WTC11 (cell line): Measurements from ENCODE around the gene LAMC3. TPM values are rescaled to one million over a fixed set of nuclear protein-coding genes. Genes with fewer than 3 reads are reported as not detected.

Experiments
- ATAC-seq: fragments of 200-7000 bp; cut with Tn5 transposase; 2 replicates; pipeline ENCODE4 v1.10.0; 2021; ENCODE audit warnings: mild to moderate bottlenecking, moderate library complexity
- CTCF ChIA-PET: fragments of 300-600 bp; sonication (Branson Sonifier 250); formaldehyde crosslinking; loops from one replicate; lab custom pipeline; 2021; ENCODE audit warnings: antibody characterized with exemption; lab: Charles Lee
- POLR2A ChIA-PET: fragments of 350-600 bp; sonication (Branson Sonifier 250); formaldehyde crosslinking; loops from one replicate; lab custom pipeline; 2021; ENCODE audit warnings: antibody characterized with exemption; lab: Charles Lee
- DNase-seq: peaks from one replicate; pipeline ENCODE4 v3.0.0; 2021; ENCODE audit warnings: low spot score
- H3K27ac Mint-ChIP-seq: 2 replicates; pipeline ENCODE4 v1.8.0; 2021; ENCODE audit warnings: mixed read lengths
- H3K27me3 Mint-ChIP-seq: 2 replicates; pipeline ENCODE4 v1.8.0; 2021; ENCODE audit warnings: low read depth, mild to moderate bottlenecking, moderate library complexity, mixed read lengths
- H3K36me3 Mint-ChIP-seq: 2 replicates; pipeline ENCODE4 v1.8.0; 2021; ENCODE audit warnings: mixed read lengths
- H3K4me1 Mint-ChIP-seq: 2 replicates; pipeline ENCODE4 v1.8.0; 2022; ENCODE audit warnings: mixed read lengths
- H3K4me3 Mint-ChIP-seq: 2 replicates; pipeline ENCODE4 v1.8.0; 2021; ENCODE audit warnings: mild to moderate bottlenecking, moderate library complexity, mixed read lengths
- H3K9me3 Mint-ChIP-seq: 2 replicates; pipeline ENCODE4 v1.8.0; 2021; ENCODE audit warnings: mixed read lengths
- CTCF ChIP-seq: fragments of 200-600 bp; IDR thresholded peaks from 2 replicates; pipeline ENCODE4 v1.8.0; 2022; ENCODE audit warnings: antibody characterized with exemption
- E2F1 ChIP-seq: sonication (generic); formaldehyde crosslinking; IDR thresholded peaks from 2 replicates; pipeline ENCODE4 v1.8.0; 2022; ENCODE audit warnings: mild to moderate bottlenecking, missing genetic modification reagents
- GRHL2 ChIP-seq: fragments of 250-450 bp; sonication (Bioruptor Pico); IDR thresholded peaks from 2 replicates; pipeline ENCODE4 v1.8.0; 2022; ENCODE audit warnings: mild to moderate bottlenecking, moderate library complexity; ENCODE audit not compliant: insufficient replicate concordance, severe bottlenecking
- KAT7 ChIP-seq: sonication (generic); formaldehyde crosslinking; IDR thresholded peaks from 2 replicates; pipeline ENCODE4 v1.8.1; 2023; ENCODE audit warnings: missing genetic modification reagents, mild to moderate bottlenecking, borderline replicate concordance
- NFATC4 ChIP-seq: fragments of 250-450 bp; sonication (Bioruptor Pico); IDR thresholded peaks from 2 replicates; pipeline ENCODE4 v1.9.0; 2021; ENCODE audit warnings: mild to moderate bottlenecking
- NR1H2 ChIP-seq: sonication (generic); formaldehyde crosslinking; IDR thresholded peaks from 2 replicates; pipeline ENCODE4 v1.9.0; 2021; ENCODE audit warnings: mild to moderate bottlenecking, moderate library complexity, missing genetic modification reagents
- PREB ChIP-seq: sonication (generic); formaldehyde crosslinking; IDR thresholded peaks from 2 replicates; pipeline ENCODE4 v1.8.1; 2022; ENCODE audit warnings: mild to moderate bottlenecking, missing genetic modification reagents, moderate library complexity, borderline replicate concordance
- PRRX2 ChIP-seq: fragments of 250-450 bp; sonication (Bioruptor Pico); IDR thresholded peaks from 2 replicates; pipeline ENCODE4 v1.8.0; 2021; ENCODE audit warnings: mild to moderate bottlenecking
- SOX15 ChIP-seq: fragments of 250-450 bp; sonication (Bioruptor Pico); IDR thresholded peaks from 2 replicates; pipeline ENCODE4 v1.9.0; 2021; ENCODE audit warnings: mild to moderate bottlenecking
- TEAD4 ChIP-seq: sonication (generic); formaldehyde crosslinking; IDR thresholded peaks from 2 replicates; pipeline ENCODE4 v1.8.0; 2022; ENCODE audit warnings: mild to moderate bottlenecking, missing genetic modification reagents
- USF2 ChIP-seq: sonication (generic); formaldehyde crosslinking; IDR thresholded peaks from 2 replicates; pipeline ENCODE4 v1.8.1; 2023; ENCODE audit warnings: mild to moderate bottlenecking, missing genetic modification reagents, moderate library complexity
- ZNF138 ChIP-seq: sonication (generic); formaldehyde crosslinking; conservative IDR thresholded peaks from 2 replicates; pipeline ENCODE4 v1.8.1; 2022; ENCODE audit warnings: mild to moderate bottlenecking, moderate library complexity, missing genetic modification reagents
- ZNF219 ChIP-seq: sonication (generic); formaldehyde crosslinking; IDR thresholded peaks from 2 replicates; pipeline ENCODE4 v1.8.0; 2023; ENCODE audit warnings: missing genetic modification reagents, mild to moderate bottlenecking, borderline replicate concordance
- ZNF232 ChIP-seq: sonication (generic); formaldehyde crosslinking; IDR thresholded peaks from 2 replicates; pipeline ENCODE4 v1.8.0; 2022; ENCODE audit warnings: mild to moderate bottlenecking, missing genetic modification reagents
- ZNF263 ChIP-seq: sonication (generic); formaldehyde crosslinking; IDR thresholded peaks from 2 replicates; pipeline ENCODE4 v1.8.1; 2022; ENCODE audit warnings: low read depth, mild to moderate bottlenecking, moderate library complexity, missing genetic modification reagents
- ZNF416 ChIP-seq: fragments of 250-450 bp; sonication (Bioruptor Pico); IDR thresholded peaks from 2 replicates; pipeline ENCODE4 v1.9.0; 2021; ENCODE audit warnings: mild to moderate bottlenecking, inconsistent platforms
- ZNF423 ChIP-seq: fragments of 250-450 bp; sonication (Bioruptor Pico); IDR thresholded peaks from 2 replicates; pipeline ENCODE4 v2.1.2; 2022; ENCODE audit warnings: mild to moderate bottlenecking, moderate library complexity
- total RNA-seq: library from RNA; stranded (reverse); gene quantifications from 3 replicates; pipeline ENCODE4 v1.2.3, GENCODE V29; 2021
- TF ChIP-seq, protein P1 (sequence below): sonication (generic); formaldehyde crosslinking; IDR thresholded peaks from 2 replicates; pipeline ENCODE4 v1.8.1; 2022; ENCODE audit warnings: low read depth, mild to moderate bottlenecking, moderate library complexity, missing genetic modification reagents, borderline replicate concordance
- TF ChIP-seq, protein P2 (sequence below): sonication (generic); formaldehyde crosslinking; IDR thresholded peaks from 2 replicates; pipeline ENCODE4 v1.8.1; 2023; ENCODE audit warnings: mild to moderate bottlenecking, moderate library complexity, missing genetic modification reagents
- TF ChIP-seq, protein P3 (sequence below): fragments of 250-450 bp; sonication (Bioruptor Pico); IDR thresholded peaks from 2 replicates; pipeline ENCODE4 v1.9.0; 2021; ENCODE audit warnings: mild to moderate bottlenecking

The LAMC3 gene
- total RNA-seq, 1 experiment from 2014 or later, result 50.9 TPM

DNA sequence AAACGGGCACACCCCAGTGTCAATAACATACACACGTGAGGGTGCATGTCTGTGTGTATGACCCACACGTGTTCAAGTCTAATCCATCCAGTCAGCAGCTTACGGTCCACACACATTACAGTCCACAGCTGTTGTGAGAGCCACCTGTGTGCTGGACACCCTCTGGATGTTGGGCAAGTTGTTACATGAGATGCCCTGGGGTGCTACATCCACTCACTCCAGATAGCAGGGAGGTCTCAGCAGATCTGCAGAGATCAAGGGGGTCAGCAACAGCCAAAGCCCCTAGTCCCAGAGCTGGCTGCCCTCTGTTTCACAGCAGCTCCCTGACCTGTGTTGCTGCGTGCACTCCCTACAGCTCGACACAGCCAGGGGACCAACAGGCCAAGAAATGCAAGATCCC is 83.1 kb downstream of the LAMC3 start (continued):
- TF ChIP-seq ZNF219 (CRISPR knock-in tag), result no peak
- no peak for TF ChIP-seq NR1H2 (CRISPR knock-in tag)
- TF ChIP-seq, protein P1, sequence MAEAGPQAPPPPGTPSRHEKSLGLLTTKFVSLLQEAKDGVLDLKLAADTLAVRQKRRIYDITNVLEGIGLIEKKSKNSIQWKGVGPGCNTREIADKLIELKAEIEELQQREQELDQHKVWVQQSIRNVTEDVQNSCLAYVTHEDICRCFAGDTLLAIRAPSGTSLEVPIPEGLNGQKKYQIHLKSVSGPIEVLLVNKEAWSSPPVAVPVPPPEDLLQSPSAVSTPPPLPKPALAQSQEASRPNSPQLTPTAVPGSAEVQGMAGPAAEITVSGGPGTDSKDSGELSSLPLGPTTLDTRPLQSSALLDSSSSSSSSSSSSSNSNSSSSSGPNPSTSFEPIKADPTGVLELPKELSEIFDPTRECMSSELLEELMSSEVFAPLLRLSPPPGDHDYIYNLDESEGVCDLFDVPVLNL (CRISPR knock-in tag), result no peak
- TF ChIP-seq, all 79 proteins: peak for 0

DNA sequence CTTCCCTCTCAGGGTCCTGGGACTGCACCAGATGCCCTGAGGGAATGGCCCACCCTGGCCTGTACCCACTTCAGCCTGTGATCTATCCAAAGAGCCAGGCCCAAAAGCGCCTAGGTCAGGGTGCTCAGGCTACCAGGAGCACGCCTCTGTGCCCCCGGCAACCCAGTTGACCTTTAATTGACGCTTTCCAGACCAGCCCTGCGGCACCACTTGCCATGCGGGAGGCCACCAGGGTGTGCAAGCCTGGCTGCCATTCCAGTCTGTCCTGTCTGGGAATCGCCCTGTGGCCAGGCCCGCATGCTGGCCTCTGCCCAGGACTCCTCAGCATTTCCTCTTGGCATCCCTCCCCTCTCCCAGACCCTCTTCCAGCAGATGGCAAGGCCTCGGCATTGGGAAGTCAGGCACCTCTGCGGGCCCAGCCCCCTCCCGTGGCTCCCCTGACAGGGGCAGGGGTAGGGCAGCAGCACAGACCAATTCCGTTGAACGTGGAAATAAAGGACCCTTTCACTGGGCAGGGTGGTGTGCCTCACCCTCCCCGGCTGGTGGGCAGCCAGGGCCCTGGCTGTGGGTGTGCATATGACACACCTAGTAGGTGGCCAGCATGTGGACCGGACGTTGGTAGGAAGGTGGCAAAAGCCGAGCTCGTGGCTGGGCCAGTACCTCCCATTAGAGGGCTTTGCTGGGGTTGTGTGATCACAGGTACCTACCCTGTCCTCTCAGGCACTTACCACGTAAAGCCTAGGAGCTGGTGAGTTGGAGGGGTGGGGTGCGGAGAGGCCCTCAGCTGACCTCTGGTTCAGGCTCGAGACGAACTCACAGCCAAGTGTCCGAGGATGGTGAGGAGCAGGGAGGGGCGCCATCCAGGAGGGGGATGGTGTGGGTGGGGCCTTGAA is 83.8 kb downstream of the LAMC3 start:
- no peak overlapping the region for H3K4me3 Mint-ChIP-seq
- CTCF ChIA-PET, result interaction anchor here (1.5 kb wide), 1 partner anchor 46 kb away, joined by 3 read pairs; no protein-coding TSS in a partner anchor
- POLR2A ChIA-PET, result no interaction called here
- no peak for ATAC-seq
- TF ChIP-seq NFATC4 (CRISPR knock-in tag), result no peak
- TF ChIP-seq KAT7 (CRISPR knock-in tag), result no peak
- no peak for TF ChIP-seq ZNF416 (CRISPR knock-in tag)
- no peak for TF ChIP-seq TEAD4 (CRISPR knock-in tag)
- TF ChIP-seq, protein P2, sequence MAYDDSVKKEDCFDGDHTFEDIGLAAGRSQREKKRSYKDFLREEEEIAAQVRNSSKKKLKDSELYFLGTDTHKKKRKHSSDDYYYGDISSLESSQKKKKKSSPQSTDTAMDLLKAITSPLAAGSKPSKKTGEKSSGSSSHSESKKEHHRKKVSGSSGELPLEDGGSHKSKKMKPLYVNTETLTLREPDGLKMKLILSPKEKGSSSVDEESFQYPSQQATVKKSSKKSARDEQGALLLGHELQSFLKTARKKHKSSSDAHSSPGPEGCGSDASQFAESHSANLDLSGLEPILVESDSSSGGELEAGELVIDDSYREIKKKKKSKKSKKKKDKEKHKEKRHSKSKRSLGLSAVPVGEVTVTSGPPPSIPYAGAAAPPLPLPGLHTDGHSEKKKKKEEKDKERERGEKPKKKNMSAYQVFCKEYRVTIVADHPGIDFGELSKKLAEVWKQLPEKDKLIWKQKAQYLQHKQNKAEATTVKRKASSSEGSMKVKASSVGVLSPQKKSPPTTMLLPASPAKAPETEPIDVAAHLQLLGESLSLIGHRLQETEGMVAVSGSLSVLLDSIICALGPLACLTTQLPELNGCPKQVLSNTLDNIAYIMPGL (CRISPR knock-in tag), result no peak
- TF ChIP-seq SOX15 (CRISPR knock-in tag), result no peak
- no peak for TF ChIP-seq ZNF423 (CRISPR knock-in tag)
- no peak for TF ChIP-seq PRRX2 (CRISPR knock-in tag)
- TF ChIP-seq GRHL2 (CRISPR knock-in tag), result no peak
- TF ChIP-seq ZNF138 (CRISPR knock-in tag), result no peak
- TF ChIP-seq USF2 (CRISPR knock-in tag), result no peak
- TF ChIP-seq PREB (CRISPR knock-in tag), result no peak
- TF ChIP-seq ZNF219 (CRISPR knock-in tag), result no peak
- TF ChIP-seq, all 79 proteins: peak for 0
- H3K9me3 Mint-ChIP-seq, result no peaks in the 10 kb centered on the region
- no peak for DNase-seq
- peaks cover 19% of the 10 kb centered on the region for H3K4me1 Mint-ChIP-seq
- H3K27ac Mint-ChIP-seq, result no peak overlapping the region
- peaks cover 2% of the 10 kb centered on the region; the same call in 1 of the 2 replicates for H3K36me3 Mint-ChIP-seq
- peaks cover 6% of the 10 kb centered on the region for H3K27me3 Mint-ChIP-seq

DNA sequence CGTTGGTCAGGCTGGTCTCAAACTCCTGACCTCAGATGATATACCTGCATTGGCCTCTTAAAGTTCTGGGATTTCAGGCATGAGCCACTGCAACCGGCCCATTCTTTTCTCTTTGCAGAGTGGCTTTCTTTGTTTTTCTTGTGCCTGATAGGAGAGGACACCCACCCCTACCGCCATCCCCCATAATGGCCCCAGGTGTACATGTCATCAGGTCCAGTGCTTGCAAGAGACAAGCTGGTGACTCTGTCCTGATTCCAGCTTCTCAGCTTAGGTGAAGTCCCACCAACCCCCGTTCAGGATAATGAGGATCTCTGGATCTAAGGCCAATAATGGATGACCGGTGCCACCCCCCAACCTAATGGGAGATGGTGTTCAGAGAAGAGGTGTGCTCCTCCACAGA is 85.0 kb downstream of the LAMC3 start:
- H3K4me3 Mint-ChIP-seq, result no peak overlapping the region
- CTCF ChIA-PET, result interaction anchor here (1.5 to 1.8 kb wide), 2 partner anchors 36 to 47 kb away, joined by 3 to 5 read pairs; no protein-coding TSS in a partner anchor
- DNase-seq (no peak), ATAC-seq (no peak)
- H3K36me3 Mint-ChIP-seq, result peaks cover 2% of the 10 kb centered on the region; the same call in 1 of the 2 replicates
- 0 out of 2 replicates have a peak overlapping the region, but pooled peaks have one; percentile 32 for H3K27ac Mint-ChIP-seq
- peaks cover 29% of the 10 kb centered on the region for H3K4me1 Mint-ChIP-seq
- H3K9me3 Mint-ChIP-seq, result no peaks in the 10 kb centered on the region
- POLR2A ChIA-PET, result interaction anchor here (1.1 kb wide), 1 partner anchor 17 kb away, joined by 3 read pairs; no protein-coding TSS in a partner anchor
- H3K27me3 Mint-ChIP-seq, result peaks cover 6% of the 10 kb centered on the region
- no peak for TF ChIP-seq E2F1 (CRISPR knock-in tag)
- TF ChIP-seq, protein P3, sequence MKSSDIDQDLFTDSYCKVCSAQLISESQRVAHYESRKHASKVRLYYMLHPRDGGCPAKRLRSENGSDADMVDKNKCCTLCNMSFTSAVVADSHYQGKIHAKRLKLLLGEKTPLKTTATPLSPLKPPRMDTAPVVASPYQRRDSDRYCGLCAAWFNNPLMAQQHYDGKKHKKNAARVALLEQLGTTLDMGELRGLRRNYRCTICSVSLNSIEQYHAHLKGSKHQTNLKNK (CRISPR knock-in tag), result no peak
- no peak for TF ChIP-seq ZNF232
- TF ChIP-seq CTCF, result no peak
- TF ChIP-seq ZNF263 (CRISPR knock-in tag), result no peak
